Body of pancreas (tissue), 4 donors: ENCODE measurements around the gene CLSTN2. TPM values are rescaled to one million over a fixed set of nuclear protein-coding genes. Genes with fewer than 3 reads are reported as not detected.

Source experiments
- ATAC-seq: fragments of 150-250 bp; one replicate; pipeline ENCODE4 v1.9.1; 2016
- DNase-seq, 4 donors: peaks; one replicate each; pipeline ENCODE4 v3.0.0-alpha.2; 2019
- H3K27ac ChIP-seq, 4 donors: fragments of 200-600 bp; sonication (generic); 1 replicate in 3 of 4; 2 replicates in 1 of 4; pipeline versions ENCODE4 v1.5.1 to v1.6.1; 2016 to 2019; ENCODE audit warnings: mild to moderate bottlenecking in 1 of 4, mixed read lengths in 1 of 4, moderate library complexity in 1 of 4
- H3K27me3 ChIP-seq, 2 donors: fragments of 200-600 bp; sonication (generic); one replicate each; pipeline ENCODE4 v1.6.0; 2016; ENCODE audit warnings: mild to moderate bottlenecking in 1 of 2
- H3K36me3 ChIP-seq, 2 donors: fragments of 200-600 bp; sonication (generic); replicated peaks in 1 of 2; 2 replicates each; pipeline ENCODE4 v1.5.1; 2016; ENCODE audit warnings: low read depth in 2 of 2; ENCODE audit not compliant: insufficient read depth in 1 of 2
- H3K4me1 ChIP-seq: fragments of 200-600 bp; sonication (generic); one replicate; pipeline ENCODE4 v1.6.0; 2016
- H3K4me3 ChIP-seq, 2 donors: fragments of 200-600 bp; sonication (generic); 1 replicate in 1 of 2; 2 replicates in 1 of 2; pipeline ENCODE4 v1.5.1; 2016 to 2019
- H3K9me3 ChIP-seq, 3 donors: fragments of 200-600 bp; sonication (generic); 1 replicate in 2 of 3; 2 replicates in 1 of 3; pipeline ENCODE4 v1.5.1; 2016
- POLR2A ChIP-seq, 3 donors: fragments of 450-650 bp; IDR thresholded peaks; one replicate each; pipeline ENCODE4 v1.6.1; 2016; ENCODE audit warnings: antibody characterized with exemption in 3 of 3, mild to moderate bottlenecking in 2 of 3
- WGBS, 2 donors: methylation state at CpG; one replicate each; pipeline ENCODE4 v1.1.5; 2017; 5-methylcytosine and 5-hydroxymethylcytosine counted together
- intact Hi-C: fragments of 100-400 bp; cut with DNase I; formaldehyde crosslinking; loops from one replicate; pipeline ENCODE4 v1.15.1; 2023
- total RNA-seq, 2 donors: library from RNA; depleted of rRNA; stranded (reverse); fragments of >200 nt; gene quantifications; one replicate each; pipeline ENCODE4 v1.1.0, GENCODE V29; 2016
- TF ChIP-seq, protein P1 (sequence below), 7 experiments: fragments of 450-650 bp in 4 of 7; fragments of 200-600 bp in 3 of 7; sonication (generic) in 3 of 7; IDR thresholded peaks; one replicate each; pipeline ENCODE4 v1.5.1; 2016 to 2019; ENCODE audit warnings: antibody characterized with exemption in 7 of 7

CLSTN2 gene
- total RNA-seq, result 10 to 100 TPM; 14.5 to 14.8 TPM

DNA sequence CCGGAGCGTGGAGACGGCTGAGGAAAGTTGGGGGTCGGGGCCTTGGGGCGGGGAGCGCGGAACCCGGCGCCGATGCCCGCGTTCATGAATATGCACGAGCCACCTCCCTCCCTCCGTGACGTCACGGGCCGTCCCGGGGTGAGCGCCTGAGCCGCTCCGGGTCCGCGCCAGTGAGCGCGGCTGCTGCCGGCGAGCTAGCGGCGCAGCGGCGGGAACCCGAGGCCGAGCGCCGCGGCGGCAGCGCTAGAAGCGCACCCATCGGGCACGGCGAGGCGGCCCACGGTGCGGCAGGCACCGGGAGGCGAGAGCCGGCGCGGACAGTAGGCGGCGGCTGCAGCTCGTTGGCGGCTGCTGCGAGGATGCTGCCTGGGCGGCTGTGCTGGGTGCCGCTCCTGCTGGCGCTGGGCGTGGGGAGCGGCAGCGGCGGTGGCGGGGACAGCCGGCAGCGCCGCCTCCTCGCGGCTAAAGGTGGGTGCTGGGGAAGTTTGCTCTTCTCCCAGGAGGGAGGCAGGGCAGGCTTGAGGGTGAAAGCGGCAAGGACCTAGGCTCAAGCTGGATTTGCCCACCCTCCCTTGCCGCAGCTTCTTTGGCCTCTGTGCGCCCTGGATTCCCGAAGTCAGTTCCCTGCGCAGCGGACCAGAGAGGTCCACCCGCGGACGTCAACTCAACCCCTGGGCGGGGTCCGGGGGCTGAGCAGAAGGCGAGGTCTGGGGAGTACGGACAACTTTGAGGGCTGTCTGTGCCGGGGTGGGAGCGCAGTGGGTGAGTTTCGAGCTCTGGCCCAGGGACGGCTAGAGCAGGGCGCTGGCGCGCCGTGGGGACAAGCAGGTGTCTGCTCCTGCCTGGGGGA lies at the start of gene CLSTN2:
Gene CLSTN2, plus strand, starts transcription at position 170 of the 850 bp plus-strand sequence.
- no peaks in the 10 kb centered on the region for H3K9me3 ChIP-seq
- ATAC-seq (peak; percentile 77), DNase-seq (peak; percentile 63 to 78 (median 68))
- WGBS, 2 donors, result 0% methylated on average over 86 of the region's 89 CpGs; no CpG with 5 or more reads in 1 of the 2 donors
- H3K4me1 ChIP-seq, result peaks cover 28% of the 10 kb centered on the region
- TF ChIP-seq POLR2A (IDR thresholded peaks at IDR 0.05), result peak in 1 of 3 donors; percentile 10
- TF ChIP-seq, protein P1, sequence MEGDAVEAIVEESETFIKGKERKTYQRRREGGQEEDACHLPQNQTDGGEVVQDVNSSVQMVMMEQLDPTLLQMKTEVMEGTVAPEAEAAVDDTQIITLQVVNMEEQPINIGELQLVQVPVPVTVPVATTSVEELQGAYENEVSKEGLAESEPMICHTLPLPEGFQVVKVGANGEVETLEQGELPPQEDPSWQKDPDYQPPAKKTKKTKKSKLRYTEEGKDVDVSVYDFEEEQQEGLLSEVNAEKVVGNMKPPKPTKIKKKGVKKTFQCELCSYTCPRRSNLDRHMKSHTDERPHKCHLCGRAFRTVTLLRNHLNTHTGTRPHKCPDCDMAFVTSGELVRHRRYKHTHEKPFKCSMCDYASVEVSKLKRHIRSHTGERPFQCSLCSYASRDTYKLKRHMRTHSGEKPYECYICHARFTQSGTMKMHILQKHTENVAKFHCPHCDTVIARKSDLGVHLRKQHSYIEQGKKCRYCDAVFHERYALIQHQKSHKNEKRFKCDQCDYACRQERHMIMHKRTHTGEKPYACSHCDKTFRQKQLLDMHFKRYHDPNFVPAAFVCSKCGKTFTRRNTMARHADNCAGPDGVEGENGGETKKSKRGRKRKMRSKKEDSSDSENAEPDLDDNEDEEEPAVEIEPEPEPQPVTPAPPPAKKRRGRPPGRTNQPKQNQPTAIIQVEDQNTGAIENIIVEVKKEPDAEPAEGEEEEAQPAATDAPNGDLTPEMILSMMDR (IDR thresholded peaks at IDR 0.05), result peak in 2 of 7 experiments; percentile 22 to 30
- peak within 1 kb of the TSS; percentile 12 to 22 for H3K4me3 ChIP-seq
- intact Hi-C loops, result loop anchor here (10.0 kb wide), 2 partner anchors 220 to 800 kb away; no protein-coding TSS in a partner anchor
- no peak within 1 kb of the TSS for H3K27ac ChIP-seq
- peaks cover 0 to 10% of the 10 kb centered on the region in 2 donors for H3K27me3 ChIP-seq
- H3K36me3 ChIP-seq, result no peaks in the 10 kb centered on the region

DNA sequence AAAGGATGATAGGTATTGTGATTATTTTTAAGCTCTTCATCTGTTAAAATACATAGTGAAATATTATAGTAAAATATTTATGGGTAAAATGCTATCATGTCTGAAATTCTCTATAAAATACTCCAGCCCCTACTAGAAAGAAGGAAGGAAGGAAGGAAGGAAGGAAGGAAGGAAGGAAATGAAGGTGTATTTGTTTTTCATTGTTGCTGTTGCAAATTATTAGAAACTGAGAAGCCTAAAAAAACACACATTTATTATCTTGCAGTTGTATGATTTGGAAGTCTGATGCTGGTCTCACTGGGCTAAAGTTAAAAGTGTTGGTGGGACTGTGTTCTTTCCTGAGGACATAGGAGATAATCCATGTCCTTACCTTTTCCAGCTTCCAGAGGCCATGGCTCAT lies 47.6 kb upstream of the CLSTN2 start:
- no peak for DNase-seq
- Histone ChIP-seq H3K4me1 (no peaks in the 10 kb centered on the region), H3K9me3 (peaks cover 0 to 14% (median 0%) of the 10 kb centered on the region in 3 donors), H3K36me3 (no peaks in the 10 kb centered on the region), H3K27me3 (no peaks in the 10 kb centered on the region), H3K4me3 (no peak overlapping the region), H3K27ac (no peak overlapping the region)
- TF ChIP-seq, protein P1 (IDR thresholded peaks at IDR 0.05), result no peak
- no peak for TF ChIP-seq POLR2A (IDR thresholded peaks at IDR 0.05)
- intact Hi-C loops, result no loop called here
- ATAC-seq, result no peak

DNA sequence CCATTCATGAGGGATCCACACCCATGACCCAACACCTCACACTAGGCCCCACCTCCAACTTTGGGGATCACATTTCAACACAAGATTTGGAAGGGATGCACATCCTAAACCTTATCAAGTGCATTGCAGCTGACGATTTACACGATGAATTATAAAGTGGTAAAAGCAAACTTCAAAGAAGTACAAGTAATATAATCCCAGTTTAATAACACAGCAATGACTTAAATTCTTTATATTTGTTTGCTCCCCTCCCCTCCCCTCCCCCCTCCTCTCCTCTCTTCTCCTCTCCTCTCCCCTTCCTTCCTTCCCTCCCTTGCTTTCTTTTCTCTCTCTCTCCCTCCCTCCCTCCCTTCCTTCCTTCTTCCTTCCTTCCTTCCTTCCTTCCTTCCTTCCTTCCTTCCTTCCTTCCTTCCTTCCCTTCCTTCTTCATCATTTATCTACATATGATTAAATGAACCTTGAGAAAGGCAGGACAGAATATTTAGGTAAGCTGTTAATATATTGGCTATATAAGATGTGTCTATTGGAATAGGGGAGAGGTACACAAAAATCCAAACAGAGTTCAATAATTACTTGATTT lies 46.3 kb upstream of the CLSTN2 start:
- no peak overlapping the region for H3K4me3 ChIP-seq
- 87 to 92% methylated on average over 2 of the region's 2 CpGs for WGBS, 2 donors
- TF ChIP-seq, protein P1 (IDR thresholded peaks at IDR 0.05), result no peak
- TF ChIP-seq POLR2A (IDR thresholded peaks at IDR 0.05), result no peak
- intact Hi-C loops, result no loop called here
- peaks cover 0 to 3% (median 0%) of the 10 kb centered on the region in 3 donors for H3K9me3 ChIP-seq
- no peaks in the 10 kb centered on the region for H3K4me1 ChIP-seq
- no peak for ATAC-seq
- no peak overlapping the region for H3K27ac ChIP-seq
- H3K27me3 ChIP-seq, result no peaks in the 10 kb centered on the region
- DNase-seq, result no peak
- no peaks in the 10 kb centered on the region for H3K36me3 ChIP-seq

DNA sequence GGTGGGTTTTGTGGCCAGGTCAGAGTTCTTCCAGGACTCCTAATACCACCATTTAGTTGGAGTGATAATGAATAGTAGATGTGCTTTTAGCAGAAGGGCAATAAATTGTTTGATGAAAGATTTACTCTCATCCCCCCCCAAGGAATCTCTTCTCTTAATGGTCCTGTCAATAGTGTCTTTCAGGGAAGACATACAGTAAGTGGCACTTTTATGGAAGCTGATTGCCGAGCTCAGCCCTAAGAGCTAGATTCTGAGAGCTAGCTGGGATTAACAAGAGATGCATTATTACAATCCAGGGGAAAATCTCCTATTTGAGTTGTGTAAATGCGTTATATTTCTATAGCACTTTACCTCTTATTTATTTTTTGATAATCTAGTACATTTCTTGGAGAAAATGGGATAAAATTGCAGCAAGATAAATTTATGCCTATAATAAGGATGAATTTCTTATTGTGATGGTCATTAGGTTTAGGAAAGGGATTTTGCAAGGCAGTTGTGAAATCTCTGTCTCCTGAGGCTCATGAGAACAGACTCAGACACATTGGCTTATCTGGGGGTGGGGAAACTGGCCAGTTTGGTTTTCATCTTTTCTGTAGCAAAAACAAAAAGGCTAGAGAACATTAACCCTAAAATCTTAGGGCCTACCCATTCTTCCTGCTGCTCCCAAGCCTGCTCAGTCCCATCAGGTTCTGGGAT lies 41.6 kb upstream of the CLSTN2 start:
- intact Hi-C loops, result no loop called here

More for the DNA sequence above, 41.6 kb upstream of the CLSTN2 start:
- no peaks in the 10 kb centered on the region for H3K9me3 ChIP-seq
- WGBS, 2 donors, result 80 to 86% methylated on average over 2 of the region's 2 CpGs
- H3K4me1 ChIP-seq, result no peaks in the 10 kb centered on the region
- DNase-seq (peak in 1 of 4 donors; percentile 29), ATAC-seq (peak; percentile 35)
- peak overlapping the region in 1 of 4 donors; percentile 22 for H3K27ac ChIP-seq
- no peak overlapping the region for H3K4me3 ChIP-seq
- no peaks in the 10 kb centered on the region for H3K27me3 ChIP-seq
- TF ChIP-seq POLR2A (IDR thresholded peaks at IDR 0.05), result no peak
- TF ChIP-seq, protein P1 (IDR thresholded peaks at IDR 0.05), result no peak
- no peaks in the 10 kb centered on the region for H3K36me3 ChIP-seq
